ENCODE results near the gene IRGQ. TPM values are rescaled to one million over a fixed set of nuclear protein-coding genes. Genes with fewer than 3 reads are reported as not detected.

Gene IRGQ
- total and polyA plus RNA-seq, 11 donors: 7.4 to 36.1 (median 24.2) TPM

DNA sequence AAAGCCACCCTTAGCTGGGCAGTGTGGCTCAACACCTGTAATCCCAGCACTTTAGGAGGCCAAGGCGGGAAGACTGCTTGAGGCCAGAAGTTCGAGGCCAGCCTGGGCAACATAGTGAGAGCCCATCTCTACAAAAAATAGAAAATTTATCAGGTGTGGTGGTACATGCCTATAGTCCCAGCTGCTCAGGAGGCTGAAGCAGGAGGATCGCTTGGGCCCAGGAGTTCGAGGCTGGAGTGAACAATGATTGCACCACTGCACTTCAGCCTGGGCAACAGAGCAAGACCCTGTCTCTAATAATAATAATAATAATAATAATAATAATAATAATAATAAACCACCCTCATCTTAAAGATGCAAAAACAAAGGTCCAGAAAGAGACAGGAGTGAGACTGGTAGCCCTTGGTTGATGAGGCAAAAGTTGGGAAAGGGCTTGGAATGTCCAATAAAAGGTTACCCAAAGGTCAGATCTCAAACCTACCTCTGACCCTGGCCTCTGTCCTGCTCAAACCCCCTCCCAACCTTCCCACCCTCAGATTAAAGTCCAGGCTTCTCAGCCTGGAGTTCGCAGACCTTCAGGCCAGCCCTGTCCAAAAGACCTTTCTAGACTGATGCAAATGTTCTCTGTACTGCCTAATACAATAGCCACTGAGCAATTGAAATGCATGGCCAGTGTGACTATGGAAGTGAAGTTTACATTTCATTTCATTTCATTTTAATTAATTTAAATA is 53.8 kb downstream of the IRGQ start:
- H3K27ac ChIP-seq: no peak overlapping the region
- TF ChIP-seq POLR2A (IDR thresholded peaks at IDR 0.05): no peak
- TF ChIP-seq, protein P1, sequence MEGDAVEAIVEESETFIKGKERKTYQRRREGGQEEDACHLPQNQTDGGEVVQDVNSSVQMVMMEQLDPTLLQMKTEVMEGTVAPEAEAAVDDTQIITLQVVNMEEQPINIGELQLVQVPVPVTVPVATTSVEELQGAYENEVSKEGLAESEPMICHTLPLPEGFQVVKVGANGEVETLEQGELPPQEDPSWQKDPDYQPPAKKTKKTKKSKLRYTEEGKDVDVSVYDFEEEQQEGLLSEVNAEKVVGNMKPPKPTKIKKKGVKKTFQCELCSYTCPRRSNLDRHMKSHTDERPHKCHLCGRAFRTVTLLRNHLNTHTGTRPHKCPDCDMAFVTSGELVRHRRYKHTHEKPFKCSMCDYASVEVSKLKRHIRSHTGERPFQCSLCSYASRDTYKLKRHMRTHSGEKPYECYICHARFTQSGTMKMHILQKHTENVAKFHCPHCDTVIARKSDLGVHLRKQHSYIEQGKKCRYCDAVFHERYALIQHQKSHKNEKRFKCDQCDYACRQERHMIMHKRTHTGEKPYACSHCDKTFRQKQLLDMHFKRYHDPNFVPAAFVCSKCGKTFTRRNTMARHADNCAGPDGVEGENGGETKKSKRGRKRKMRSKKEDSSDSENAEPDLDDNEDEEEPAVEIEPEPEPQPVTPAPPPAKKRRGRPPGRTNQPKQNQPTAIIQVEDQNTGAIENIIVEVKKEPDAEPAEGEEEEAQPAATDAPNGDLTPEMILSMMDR (IDR thresholded peaks at IDR 0.05): no peak
- DNase-seq: peak in 1 of 5 donors; percentile 15
- H3K4me1 ChIP-seq: no peaks in the 10 kb centered on the region
- intact Hi-C loops (cut with DNase I): no loop called here
- peaks cover 0 to 13% (median 10%) of the 10 kb centered on the region in 12 donors for H3K9me3 ChIP-seq
- no peak for ATAC-seq
- 96 to 98% (median 97%) methylated on average over 5 of the region's 5 CpGs for WGBS, 4 donors
- no peaks in the 10 kb centered on the region for H3K27me3 ChIP-seq
- H3K4me3 ChIP-seq: no peak overlapping the region
- peaks cover 0 to 85% (median 72%) of the 10 kb centered on the region in 9 donors for H3K36me3 ChIP-seq

DNA sequence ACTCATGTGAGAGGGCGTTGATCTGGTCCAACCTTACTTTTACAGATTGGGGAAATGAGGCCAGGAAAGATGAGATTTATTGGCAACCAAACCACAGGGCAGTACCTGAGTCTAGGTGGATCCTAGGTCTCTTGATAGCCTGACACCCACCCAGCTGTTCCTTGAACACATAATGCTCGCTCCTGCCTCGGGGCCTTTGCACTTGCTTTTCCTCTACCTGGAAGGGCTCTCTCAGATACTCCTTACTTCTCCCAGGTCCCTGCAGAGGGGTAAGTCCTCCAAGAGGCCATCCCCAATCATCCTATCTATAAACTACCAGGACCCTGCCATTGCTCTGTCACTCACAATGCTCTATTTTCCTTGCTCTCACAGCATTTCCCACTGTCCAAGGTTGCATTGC is 55.6 kb downstream of the IRGQ start:
- no peak for DNase-seq
- intact Hi-C loops (cut with DNase I): no loop called here
- peaks cover 0 to 6% (median 2%) of the 10 kb centered on the region in 12 donors for H3K4me1 ChIP-seq
- TF ChIP-seq, protein P1 (IDR thresholded peaks at IDR 0.05): no peak
- no peak for TF ChIP-seq POLR2A (IDR thresholded peaks at IDR 0.05)
- H3K4me3 ChIP-seq: no peak overlapping the region
- ATAC-seq: no peak
- H3K27ac ChIP-seq: no peak overlapping the region
- no peaks in the 10 kb centered on the region for H3K27me3 ChIP-seq
- peaks cover 0 to 13% (median 10%) of the 10 kb centered on the region in 12 donors for H3K9me3 ChIP-seq
- H3K36me3 ChIP-seq: peaks cover 0 to 78% (median 67%) of the 10 kb centered on the region in 9 donors
- 93 to 97% (median 96%) methylated on average over 3 of the region's 3 CpGs for WGBS, 4 donors

DNA sequence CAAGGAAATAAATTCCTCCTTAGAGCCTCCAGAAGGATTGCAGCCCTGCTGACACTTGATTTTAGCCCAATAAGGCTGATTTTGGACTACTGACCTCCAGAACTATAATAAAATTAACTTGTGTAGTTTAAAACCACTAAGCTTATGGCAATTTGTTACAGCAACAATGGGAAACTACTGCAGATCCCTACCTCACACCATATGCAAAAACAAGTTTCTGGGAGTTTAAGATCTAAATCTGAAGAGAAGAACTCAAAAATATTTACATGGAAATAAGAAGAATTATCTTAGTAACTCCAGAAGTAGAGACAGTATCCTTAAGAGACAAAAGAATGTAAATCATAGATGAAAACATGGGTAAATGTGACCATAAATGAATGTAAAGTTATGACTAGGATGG is 57.0 kb downstream of the IRGQ start:
- peaks cover 0 to 13% (median 10%) of the 10 kb centered on the region in 12 donors for H3K9me3 ChIP-seq
- peaks cover 0 to 17% (median 5%) of the 10 kb centered on the region in 12 donors for H3K4me1 ChIP-seq
- H3K36me3 ChIP-seq: peaks cover 0 to 65% (median 54%) of the 10 kb centered on the region in 9 donors
- ATAC-seq (no peak), DNase-seq (no peak)
- TF ChIP-seq POLR2A (IDR thresholded peaks at IDR 0.05): no peak
- TF ChIP-seq, protein P1 (IDR thresholded peaks at IDR 0.05): no peak
- intact Hi-C loops (cut with DNase I): loop anchor here in 5 of 10 donors (5.0 to 10.0 kb wide), 4 partner anchors 56 to 246 kb away; partner anchors contain the start of genes IRGQ (in 1 of the 5), KCNN4 (in 1 of the 5) and ZNF576 (in 1 of the 5)
- no peak overlapping the region for H3K27ac ChIP-seq
- H3K4me3 ChIP-seq: no peak overlapping the region
- no peaks in the 10 kb centered on the region for H3K27me3 ChIP-seq
